ENCODE results near the gene TP53TG5.

The TP53TG5 gene

DNA sequence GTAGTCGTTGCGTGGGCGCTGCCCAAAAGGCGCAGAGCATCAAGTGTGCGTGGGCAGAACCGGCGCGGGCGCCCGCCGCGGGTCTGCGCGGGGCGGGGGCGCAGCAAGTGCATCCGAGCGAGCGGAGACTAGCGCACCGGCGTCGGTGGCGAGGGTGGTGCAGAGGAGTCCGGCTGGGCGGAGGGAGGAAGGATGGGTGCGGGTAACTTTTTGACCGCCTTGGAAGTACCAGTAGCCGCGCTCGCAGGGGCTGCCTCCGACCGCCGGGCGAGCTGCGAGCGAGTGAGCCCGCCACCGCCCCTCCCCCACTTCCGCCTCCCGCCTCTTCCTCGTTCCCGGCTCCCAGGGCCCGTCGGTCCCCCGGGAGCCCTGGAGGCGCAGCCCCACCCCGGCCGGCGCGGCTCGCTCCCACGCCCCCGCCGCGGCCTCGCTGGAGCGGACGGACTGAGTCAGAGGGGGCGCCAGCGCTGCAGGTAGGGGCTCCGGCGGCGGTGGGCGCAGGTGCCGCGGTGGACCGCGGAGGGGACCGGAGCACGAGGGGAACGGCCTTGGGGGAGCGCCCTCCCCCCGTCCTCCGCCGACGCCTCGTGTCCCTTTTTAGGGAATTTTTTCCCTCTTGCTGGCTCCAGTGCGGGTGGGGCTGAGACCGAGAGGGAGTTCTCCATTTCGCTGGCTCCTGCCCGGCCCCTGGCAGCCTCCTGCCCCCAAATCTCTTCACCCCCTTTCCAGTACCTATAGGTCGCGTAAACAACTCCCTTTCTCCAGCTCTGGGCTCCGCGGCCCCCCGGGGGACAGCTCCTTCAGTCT, 28.3 kb upstream of the TP53TG5 start:
- DNase-seq (ENCODE audit: insufficient read length, low spot score), result no peak
- no peak for FAIRE-seq

DNA sequence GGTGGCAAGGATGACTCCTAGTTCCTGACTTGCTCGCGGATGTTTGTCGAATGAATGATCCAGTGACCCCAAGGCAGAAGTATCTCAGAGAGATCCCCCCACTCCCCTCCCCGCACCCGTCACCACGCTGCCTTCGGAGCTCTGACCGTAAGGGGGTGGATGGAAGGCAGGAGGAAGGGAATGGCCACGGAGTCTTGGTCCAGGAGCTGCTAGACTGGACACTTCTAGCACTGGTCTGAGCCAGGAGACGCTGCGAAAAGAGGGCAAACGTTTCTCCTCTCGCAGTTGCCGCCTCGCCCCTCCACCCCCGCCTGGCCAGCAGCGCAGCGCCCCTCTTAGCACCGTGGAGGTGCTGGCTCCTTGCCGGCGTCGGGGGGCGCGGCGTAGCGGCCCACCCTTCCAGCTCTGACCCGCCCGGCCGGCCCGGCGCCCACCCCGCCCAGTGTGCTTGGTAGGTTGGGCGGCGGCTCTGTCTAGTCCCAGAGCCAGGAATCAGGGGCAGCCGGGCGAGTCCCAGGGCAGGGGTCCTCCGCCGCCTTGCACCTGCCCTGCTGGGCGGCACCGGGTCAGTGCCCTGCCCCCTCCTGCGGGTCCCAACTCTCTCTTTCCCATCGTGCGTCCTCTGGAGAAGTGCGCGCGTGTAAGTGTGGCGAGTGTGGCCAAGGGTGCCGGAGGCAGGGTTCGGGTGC, 27.6 kb upstream of the TP53TG5 start:
- no peak for FAIRE-seq
- DNase-seq (ENCODE audit: insufficient read length, low spot score), result no peak

GRCh38 chr20:45404438-45404837, 26.3 kb upstream of the TP53TG5 start:
- FAIRE-seq (no peak), DNase-seq (ENCODE audit: insufficient read length, low spot score) (no peak)

- no peak for FAIRE-seq
- no peak for DNase-seq (ENCODE audit: insufficient read length, low spot score)
These were observed 24.8 kb upstream of the TP53TG5 start for GRCh38 chr20:45402946-45403345.

DNA sequence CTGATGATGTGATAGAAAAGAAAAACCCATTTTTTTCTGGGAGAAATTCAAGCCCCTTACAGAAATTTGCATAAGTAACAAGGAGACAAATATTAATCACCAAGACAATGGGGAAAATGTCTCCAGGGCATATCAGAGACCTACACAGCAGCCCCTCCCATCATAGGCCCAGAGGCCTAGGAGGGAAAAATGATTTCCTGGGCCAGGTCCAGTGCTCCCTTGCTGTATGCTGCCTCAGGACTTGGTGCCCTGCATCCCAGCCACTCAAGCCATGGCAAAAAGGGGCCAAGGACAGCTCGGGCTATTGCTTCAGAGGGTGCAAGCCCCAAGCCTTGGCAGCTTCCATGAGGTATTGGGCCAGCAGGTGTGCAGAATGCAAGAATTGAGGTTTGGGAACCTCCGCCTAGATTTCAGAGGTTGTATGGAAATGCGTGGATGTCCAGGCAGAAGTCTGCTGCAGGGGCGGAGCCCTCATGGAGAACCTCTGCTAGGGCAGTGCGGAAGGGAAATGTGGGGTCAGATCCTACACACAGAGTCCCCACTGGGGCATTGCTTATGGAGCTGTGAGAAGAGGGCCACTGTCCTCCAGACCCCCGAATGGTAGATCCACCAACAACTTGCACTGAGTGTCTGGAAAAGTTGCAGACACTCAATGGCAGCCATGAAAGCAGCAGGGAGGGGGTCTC, 22.4 kb upstream of the TP53TG5 start:
- FAIRE-seq (no peak), DNase-seq (ENCODE audit: insufficient read length, low spot score) (no peak)

DNA sequence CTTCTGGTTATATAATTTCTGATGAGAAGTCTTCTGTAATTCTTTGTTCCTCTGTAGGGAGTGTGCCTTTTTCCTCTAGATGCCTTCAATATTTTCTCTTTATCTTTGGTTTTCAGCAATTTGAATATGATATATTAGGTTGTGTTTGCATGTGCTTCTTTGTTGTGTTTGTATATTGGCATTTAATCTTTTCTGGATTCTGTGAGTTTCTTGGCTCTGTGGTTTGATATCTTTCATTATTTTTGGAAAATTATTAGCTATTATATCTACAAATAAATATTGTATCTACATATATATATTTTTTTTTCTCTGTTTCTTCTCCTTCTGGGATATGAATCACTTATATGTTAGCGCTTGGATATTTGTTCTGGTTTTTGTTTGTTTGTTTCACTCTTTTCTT, 20.9 kb upstream of the TP53TG5 start:
- FAIRE-seq (no peak), DNase-seq (ENCODE audit: insufficient read length, low spot score) (no peak)

DNA sequence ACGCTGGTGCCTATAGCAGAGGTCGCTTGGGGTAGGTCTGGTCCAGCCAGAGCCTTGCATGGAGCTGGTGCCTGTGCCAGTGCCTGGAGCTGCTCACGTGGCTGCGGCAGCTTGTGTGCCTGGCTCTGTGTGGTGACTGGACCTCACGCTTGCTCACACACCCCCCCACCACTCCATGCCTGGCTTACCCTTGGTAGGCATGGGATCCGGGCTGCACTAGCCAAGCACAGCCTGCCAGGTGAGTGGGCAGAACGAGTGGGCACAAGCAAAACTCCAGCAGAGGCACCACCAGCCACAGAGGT, 16.9 kb upstream of the TP53TG5 start:
- FAIRE-seq (no peak), DNase-seq (ENCODE audit: insufficient read length, low spot score) (no peak)

DNA sequence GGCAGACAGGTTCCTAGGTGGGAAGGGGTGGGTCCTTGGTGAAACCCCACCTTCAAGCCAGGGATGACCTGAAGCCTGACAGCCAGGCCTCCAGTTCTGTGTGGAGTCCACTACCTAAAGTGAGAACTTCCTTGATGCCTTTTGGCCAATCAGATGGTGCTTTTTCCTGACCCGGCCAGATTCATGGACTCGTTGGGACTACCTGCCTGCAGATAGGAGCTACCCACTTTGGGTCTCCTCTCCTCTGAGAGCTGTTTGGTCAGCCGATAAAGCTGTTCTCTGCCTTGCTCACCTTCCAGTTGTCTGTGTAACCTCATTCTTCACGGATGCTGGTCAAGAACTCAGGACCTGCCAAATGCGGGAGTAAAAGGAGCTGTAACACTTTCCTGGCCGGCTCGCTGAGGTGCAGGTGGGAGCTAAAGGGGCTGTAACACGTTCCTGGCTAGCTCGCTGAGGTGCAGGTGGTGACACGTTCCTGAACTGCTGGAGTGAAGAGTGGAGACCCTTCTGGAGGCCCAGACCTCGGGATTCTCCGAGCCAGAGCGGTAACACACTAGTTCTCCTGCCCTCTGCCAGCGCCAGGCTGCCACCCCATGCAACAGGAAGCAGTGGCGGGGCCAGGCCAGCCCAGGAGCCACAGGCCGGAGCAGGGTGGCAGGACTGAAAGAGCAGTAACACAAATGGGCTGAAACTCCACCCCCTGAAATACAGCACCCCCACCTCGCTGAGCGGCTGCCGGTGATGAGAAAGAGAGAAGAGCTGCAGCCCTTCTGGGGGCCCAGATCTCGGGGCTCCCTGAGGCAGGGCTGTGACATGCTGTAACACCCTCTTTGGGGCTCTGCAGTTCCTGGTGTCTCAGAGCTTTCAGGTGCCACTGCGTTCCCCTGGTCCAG, 16.3 kb upstream of the TP53TG5 start:
- FAIRE-seq (no peak), DNase-seq (ENCODE audit: insufficient read length, low spot score) (no peak)

DNA sequence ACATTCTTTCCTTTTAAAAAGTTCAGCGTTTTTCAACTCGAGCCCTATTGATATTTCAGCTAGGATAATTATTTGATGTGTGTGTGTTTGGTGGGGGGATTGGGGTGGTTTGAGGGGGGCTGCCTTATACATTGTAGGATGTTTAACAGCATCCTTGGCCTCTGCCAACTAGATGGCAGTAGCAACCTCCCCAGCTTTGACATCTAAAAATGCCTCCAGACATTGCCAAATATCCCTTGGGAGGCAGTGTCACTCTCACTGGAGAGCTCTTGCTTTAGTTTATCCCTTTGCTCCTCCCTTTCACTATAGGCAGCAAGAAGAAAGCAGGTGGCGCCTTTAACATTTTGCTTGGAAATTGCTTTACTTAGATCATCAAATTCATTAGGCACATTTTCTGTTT, 14.6 kb upstream of the TP53TG5 start:
- no peak for DNase-seq (ENCODE audit: insufficient read length, low spot score)
- no peak for FAIRE-seq

- no peak for DNase-seq (ENCODE audit: insufficient read length, low spot score)
- FAIRE-seq, result no peak
These were observed 13.4 kb upstream of the TP53TG5 start for GRCh38 chr20:45391559-45391958.

DNA sequence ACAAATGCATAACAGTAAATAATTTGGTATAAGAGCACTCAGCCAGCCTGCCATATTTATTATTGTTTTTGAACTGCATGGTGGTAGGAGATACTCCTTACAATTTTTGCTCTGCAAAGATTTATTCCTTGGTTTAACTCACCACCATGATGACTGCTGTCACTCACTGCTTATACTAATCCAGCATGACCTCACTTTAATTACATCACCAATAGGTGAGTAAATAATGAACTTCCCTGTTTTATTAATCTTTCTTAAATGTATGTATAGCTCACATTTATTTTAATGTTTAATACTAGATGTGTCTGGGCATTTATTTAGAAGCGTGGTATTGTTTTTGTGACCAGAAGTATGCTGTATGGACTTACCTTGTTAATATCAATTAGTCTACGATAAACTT, 12.8 kb upstream of the TP53TG5 start:
- FAIRE-seq (no peak), DNase-seq (ENCODE audit: insufficient read length, low spot score) (no peak)

GRCh38 chr20:45387274-45387673, 9.1 kb upstream of the TP53TG5 start:
- no peak for DNase-seq (ENCODE audit: insufficient read length, low spot score)
- no peak for FAIRE-seq

- no peak for FAIRE-seq
- no peak for DNase-seq (ENCODE audit: insufficient read length, low spot score)
These were observed 856 bp downstream of the TP53TG5 start for GRCh38 chr20:45377269-45377668.

GRCh38 chr20:45374966-45375365, 3.2 kb downstream of the TP53TG5 start:
- FAIRE-seq, result no peak
- no peak for DNase-seq (ENCODE audit: insufficient read length, low spot score)

- no peak for FAIRE-seq
- no peak for DNase-seq (ENCODE audit: insufficient read length, low spot score)
These were observed 4.0 kb downstream of the TP53TG5 start for GRCh38 chr20:45374101-45374467.

- DNase-seq (ENCODE audit: insufficient read length, low spot score) (peak; percentile 61), FAIRE-seq (peak; percentile 87)
These were observed 4.6 kb downstream of the TP53TG5 start for GRCh38 chr20:45373353-45374100.

GRCh38 chr20:45372646-45373352, 5.3 kb downstream of the TP53TG5 start:
- FAIRE-seq (no peak), DNase-seq (ENCODE audit: insufficient read length, low spot score) (no peak)

GRCh38 chr20:45372241-45372640, 5.9 kb downstream of the TP53TG5 start:
- no peak for FAIRE-seq
- no peak for DNase-seq (ENCODE audit: insufficient read length, low spot score)

DNA sequence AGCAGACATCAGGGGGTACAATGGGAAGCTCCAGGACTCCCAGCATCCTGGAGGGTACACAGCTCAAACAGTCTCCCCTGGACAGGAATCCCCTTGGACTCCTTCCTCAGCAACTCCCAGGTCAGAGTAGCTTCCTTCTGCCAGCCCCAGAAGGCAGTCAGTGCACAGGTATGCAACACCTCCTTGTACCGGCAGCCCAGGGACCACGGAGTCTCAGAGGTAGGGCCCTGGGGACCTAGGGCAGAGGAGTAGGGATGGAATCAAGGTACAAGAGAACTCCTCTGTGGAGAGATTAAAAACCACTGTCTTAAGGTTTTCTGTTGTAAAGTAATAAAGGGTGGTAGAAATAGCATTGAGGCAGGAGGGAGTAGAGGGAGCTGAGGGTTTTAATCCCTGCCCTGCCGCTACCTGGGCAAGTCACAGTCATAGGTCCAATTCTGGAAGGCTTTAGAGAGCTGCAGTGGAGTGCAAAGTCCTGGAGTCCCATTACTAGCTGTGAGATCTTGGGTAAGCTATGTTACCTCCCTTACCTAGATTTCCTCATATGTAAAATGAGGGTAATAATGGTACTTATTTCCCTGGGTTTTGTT, 7.5 kb downstream of the TP53TG5 start:
- DNase-seq (ENCODE audit: insufficient read length, low spot score) (no peak), FAIRE-seq (no peak)
